Measurements from ENCODE around the gene ATP1A1. TPM values are rescaled to one million over a fixed set of nuclear protein-coding genes. Genes with fewer than 3 reads are reported as not detected.

The ATP1A1 gene
- polyA plus RNA-seq, 3 donors, result 32.3 to 135 (median 32.7) TPM

GRCh38 chr1:116337398-116337797 is 35.6 kb upstream of the ATP1A1 start:
- no peak overlapping the region for H3K9ac ChIP-seq (ENCODE audit: insufficient read depth, low read length, poor library complexity, severe bottlenecking)
- no peaks in the 10 kb centered on the region for H3K9me3 ChIP-seq (replicated peaks in 1 of 2; ENCODE audit: control insufficient read depth in 1 of 2, insufficient read depth in 1 of 2, low read length in 2 of 2)
- no peak for DNase-seq
- no peak overlapping the region for H3K27ac Mint-ChIP-seq
- H3K9me3 Mint-ChIP-seq, result no peaks in the 10 kb centered on the region
- no peak overlapping the region for H2AFZ ChIP-seq (ENCODE audit: insufficient read depth, low read depth, low read length, poor library complexity, severe bottlenecking)
- no peak overlapping the region for H3K4me3 ChIP-seq (replicated peaks in 1 of 3; ENCODE audit: low read depth in 2 of 3, low read length in 3 of 3)
- H3K4me1 ChIP-seq (ENCODE audit: control insufficient read depth in 1 of 2, insufficient read depth in 2 of 2, low read length in 2 of 2), result no peaks in the 10 kb centered on the region
- no peak for TF ChIP-seq CTCF (IDR thresholded peaks at IDR 0.05)
- no peaks in the 10 kb centered on the region for H4K20me1 ChIP-seq (ENCODE audit: insufficient read depth, low read length)
- H3K36me3 Mint-ChIP-seq, result no peaks in the 10 kb centered on the region
- intact Hi-C loops (cut with micrococcal nuclease), result no loop called here
- WGBS (ENCODE audit: insufficient coverage), result 97% methylated on average over 7 of the region's 7 CpGs
- H3K27me3 Mint-ChIP-seq (ENCODE audit: low read depth in 3 of 3), result peaks cover 4 to 7% (median 6%) of the 10 kb centered on the region in 3 donors
- H3K79me2 ChIP-seq (ENCODE audit: insufficient read depth, low read length), result no peaks in the 10 kb centered on the region
- H3K27ac ChIP-seq (ENCODE audit: low read depth in 1 of 2, low read length in 2 of 2), result no peak overlapping the region
- no peaks in the 10 kb centered on the region for H3K27me3 ChIP-seq (ENCODE audit: control insufficient read depth in 2 of 2, insufficient read depth in 2 of 2, low read length in 2 of 2)
- no peak overlapping the region for H3K4me3 Mint-ChIP-seq
- no peaks in the 10 kb centered on the region for H3K36me3 ChIP-seq (replicated peaks in 1 of 2; ENCODE audit: control insufficient read depth in 1 of 2, insufficient read depth in 2 of 2, low read length in 2 of 2)
- no peaks in the 10 kb centered on the region for H3K4me1 Mint-ChIP-seq
- no peak overlapping the region for H3K4me2 ChIP-seq (replicated peaks; ENCODE audit: extremely low read depth, low read length, poor library complexity, severe bottlenecking)

GRCh38 chr1:116338400-116338799 is 34.6 kb upstream of the ATP1A1 start:
- DNase-seq, result no peak
- Mint-ChIP-seq H3K4me1 (no peaks in the 10 kb centered on the region), H3K4me3 (no peak overlapping the region), H3K36me3 (no peaks in the 10 kb centered on the region), H3K27ac (no peak overlapping the region), H3K9me3 (peaks cover 0 to 2% (median 0%) of the 10 kb centered on the region in 7 donors), H3K27me3 (ENCODE audit: low read depth in 3 of 3) (peaks cover 4 to 10% (median 6%) of the 10 kb centered on the region in 3 donors)
- Histone ChIP-seq H3K4me2 (replicated peaks; ENCODE audit: extremely low read depth, low read length, poor library complexity, severe bottlenecking) (no peak overlapping the region), H3K9ac (ENCODE audit: insufficient read depth, low read length, poor library complexity, severe bottlenecking) (no peak overlapping the region), H3K79me2 (ENCODE audit: insufficient read depth, low read length) (no peaks in the 10 kb centered on the region), H3K27ac (ENCODE audit: low read depth in 1 of 2, low read length in 2 of 2) (no peak overlapping the region), H3K4me3 (replicated peaks in 1 of 3; ENCODE audit: low read depth in 2 of 3, low read length in 3 of 3) (no peak overlapping the region), H3K27me3 (ENCODE audit: control insufficient read depth in 2 of 2, insufficient read depth in 2 of 2, low read length in 2 of 2) (no peaks in the 10 kb centered on the region), H2AFZ (ENCODE audit: insufficient read depth, low read depth, low read length, poor library complexity, severe bottlenecking) (no peak overlapping the region), H3K9me3 (replicated peaks in 1 of 2; ENCODE audit: control insufficient read depth in 1 of 2, insufficient read depth in 1 of 2, low read length in 2 of 2) (no peaks in the 10 kb centered on the region), H4K20me1 (ENCODE audit: insufficient read depth, low read length) (no peaks in the 10 kb centered on the region), H3K36me3 (replicated peaks in 1 of 2; ENCODE audit: control insufficient read depth in 1 of 2, insufficient read depth in 2 of 2, low read length in 2 of 2) (no peaks in the 10 kb centered on the region), H3K4me1 (ENCODE audit: control insufficient read depth in 1 of 2, insufficient read depth in 2 of 2, low read length in 2 of 2) (no peaks in the 10 kb centered on the region)
- WGBS (ENCODE audit: insufficient coverage), result no CpG with 5 or more reads among the region's 2 CpGs
- TF ChIP-seq CTCF (IDR thresholded peaks at IDR 0.05), result no peak
- intact Hi-C loops (cut with micrococcal nuclease), result no loop called here

Data from CD14-positive monocyte (primary cell).